Smooth muscle cell (in vitro differentiated cells): ENCODE measurements around the gene RORC. TPM values are rescaled to one million over a fixed set of nuclear protein-coding genes. Genes with fewer than 3 reads are reported as not detected.

ENCODE experiments used
- DNase-seq: peaks from one replicate; lab custom pipeline; 2025; ENCODE audit not compliant: unreplicated experiment; lab: John Stamatoyannopoulos, UW
- H2AFZ ChIP-seq: fragments of 200-600 bp; sonication (generic); 2 replicates; pipeline ENCODE4 v1.6.0; 2016; ENCODE audit warnings: antibody characterized with exemption, low read depth, mild to moderate bottlenecking
- H3F3A ChIP-seq: fragments of 200-600 bp; sonication (generic); 2 replicates; pipeline ENCODE4 v1.6.0; 2017; ENCODE audit warnings: antibody characterized with exemption, low read depth
- H3K27ac ChIP-seq: fragments of 200-600 bp; sonication (generic); 2 replicates; pipeline ENCODE4 v1.5.1; 2016; ENCODE audit warnings: low read depth, mild to moderate bottlenecking
- H3K27me3 ChIP-seq: fragments of 200-600 bp; sonication (generic); 2 replicates; pipeline ENCODE4 v1.6.1; 2016; ENCODE audit warnings: low read depth, mild to moderate bottlenecking
- H3K36me3 ChIP-seq: fragments of 200-600 bp; sonication (generic); 2 replicates; pipeline ENCODE4 v1.5.1; 2016; ENCODE audit warnings: low read depth
- H3K4me1 ChIP-seq: fragments of 200-600 bp; sonication (generic); 2 replicates; pipeline ENCODE4 v1.5.1; 2016; ENCODE audit warnings: low read depth
- H3K4me2 ChIP-seq: fragments of 200-600 bp; sonication (generic); 2 replicates; pipeline ENCODE4 v1.6.0; 2016; ENCODE audit warnings: mild to moderate bottlenecking
- H3K4me3 ChIP-seq: fragments of 200-600 bp; sonication (generic); 2 replicates; pipeline ENCODE4 v1.5.1; 2016; ENCODE audit warnings: mild to moderate bottlenecking
- H3K79me2 ChIP-seq: fragments of 200-600 bp; sonication (generic); 2 replicates; pipeline ENCODE4 v1.6.0; 2016; ENCODE audit warnings: low read depth, mild to moderate bottlenecking
- H3K9ac ChIP-seq: fragments of 200-600 bp; sonication (generic); 2 replicates; pipeline ENCODE4 v1.6.0; 2016; ENCODE audit warnings: low read depth
- H3K9me3 ChIP-seq: fragments of 200-600 bp; sonication (generic); replicated peaks from 2 replicates; pipeline ENCODE4 v1.5.1; 2016; ENCODE audit warnings: low read depth
- H4K20me1 ChIP-seq: fragments of 200-600 bp; sonication (generic); 2 replicates; pipeline ENCODE4 v1.6.0; 2016; ENCODE audit warnings: low read depth
- WGBS: methylation state at CpG from one replicate; pipeline ENCODE4 v1.1.7; 2016; ENCODE audit warnings: low lambda C conversion rate; 5-methylcytosine and 5-hydroxymethylcytosine counted together
- polyA plus RNA-seq: library from polyadenylated mRNA; unstranded; fragments of >200 nt; fragmentation: Nextera tagmentation; extraction: Ambion mirVana; gene quantifications from 2 replicates; pipeline ENCODE4 v1.2.1, GENCODE V29; 2016
- total RNA-seq: library from RNA; depleted of rRNA; stranded (reverse); fragments of >200 nt; gene quantifications from 2 replicates; pipeline ENCODE4 v1.2.3, GENCODE V29; 2014
- TF ChIP-seq, protein P1 (sequence below): fragments of 200-600 bp; sonication (generic); IDR thresholded peaks from 2 replicates; pipeline ENCODE4 v1.5.1; 2017; ENCODE audit warnings: borderline replicate concordance, mild to moderate bottlenecking, antibody characterized with exemption; ENCODE audit not compliant: insufficient read depth, poor library complexity, severe bottlenecking

RORC gene
- total and polyA plus RNA-seq, 2 experiments from 2014 or later: not detected

DNA sequence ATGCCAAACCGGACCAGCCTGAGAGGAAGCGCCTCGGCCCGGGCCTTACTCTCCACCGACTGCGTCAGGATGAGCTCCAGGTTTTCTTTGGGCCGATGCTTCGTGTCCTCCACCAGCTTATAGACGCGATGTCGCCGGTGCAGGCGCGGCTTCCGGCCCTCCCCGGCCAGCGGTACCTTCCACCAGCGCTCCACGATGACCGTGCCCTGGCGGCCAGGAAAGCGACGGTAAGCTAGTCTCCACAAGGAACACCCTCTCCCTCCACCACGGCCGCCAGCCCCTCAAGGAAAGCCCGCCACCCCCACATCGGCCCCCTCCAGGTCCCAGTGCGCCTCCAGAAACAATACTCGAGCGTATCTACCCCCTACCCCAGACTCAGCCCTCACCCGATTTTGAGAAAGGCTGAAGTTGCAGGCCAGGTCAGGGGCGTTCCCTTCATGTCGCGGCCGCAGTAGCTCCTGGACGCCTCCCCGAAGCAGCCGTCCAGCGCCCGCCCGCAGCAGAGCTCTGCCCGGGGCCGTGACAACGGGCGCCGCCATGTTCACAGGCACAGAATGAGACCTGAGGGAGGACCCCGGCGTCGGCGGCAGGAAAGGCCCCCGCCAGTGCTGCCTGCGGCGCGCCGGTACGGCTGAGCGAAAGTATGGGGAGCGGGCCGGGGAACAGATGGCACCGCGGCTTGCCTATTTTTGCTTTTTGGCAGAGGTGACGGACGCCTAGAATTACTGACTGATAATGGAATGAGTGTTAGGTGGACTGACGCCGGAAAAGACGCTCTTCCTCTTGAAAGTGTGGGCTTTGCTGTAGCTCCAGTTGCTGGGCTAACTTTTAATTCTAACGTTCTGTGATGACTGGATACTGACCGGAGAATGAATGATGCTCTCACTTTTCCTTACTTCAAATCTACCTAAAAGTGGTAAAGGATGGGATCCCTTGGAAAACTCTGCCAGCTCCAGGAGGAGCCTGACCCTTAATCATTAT lies 68.4 kb downstream of the RORC start, which contains the start of gene MRPL9:
Gene MRPL9, minus strand, starts transcription at position 556 of the 981 bp plus-strand sequence. Its CDS starts 17 bp downstream, at position 539.
- Histone ChIP-seq H3K4me1 (peaks cover 7% of the 10 kb centered on the region), H3K27ac (peak within 1 kb of the TSS; percentile 57), H3K36me3 (peaks cover 15% of the 10 kb centered on the region), H4K20me1 (no peaks in the 10 kb centered on the region), H3F3A (no peaks in the 10 kb centered on the region), H3K9me3 (no peaks in the 10 kb centered on the region), H3K27me3 (no peaks in the 10 kb centered on the region), H3K9ac (peak within 1 kb of the TSS; percentile 89), H2AFZ (peak within 1 kb of the TSS; percentile 83), H3K79me2 (no peaks in the 10 kb centered on the region), H3K4me2 (peak within 1 kb of the TSS; percentile 86), H3K4me3 (peak within 1 kb of the TSS; percentile 85)
- 1% methylated on average over 56 of the region's 68 CpGs for WGBS
- TF ChIP-seq, protein P1, sequence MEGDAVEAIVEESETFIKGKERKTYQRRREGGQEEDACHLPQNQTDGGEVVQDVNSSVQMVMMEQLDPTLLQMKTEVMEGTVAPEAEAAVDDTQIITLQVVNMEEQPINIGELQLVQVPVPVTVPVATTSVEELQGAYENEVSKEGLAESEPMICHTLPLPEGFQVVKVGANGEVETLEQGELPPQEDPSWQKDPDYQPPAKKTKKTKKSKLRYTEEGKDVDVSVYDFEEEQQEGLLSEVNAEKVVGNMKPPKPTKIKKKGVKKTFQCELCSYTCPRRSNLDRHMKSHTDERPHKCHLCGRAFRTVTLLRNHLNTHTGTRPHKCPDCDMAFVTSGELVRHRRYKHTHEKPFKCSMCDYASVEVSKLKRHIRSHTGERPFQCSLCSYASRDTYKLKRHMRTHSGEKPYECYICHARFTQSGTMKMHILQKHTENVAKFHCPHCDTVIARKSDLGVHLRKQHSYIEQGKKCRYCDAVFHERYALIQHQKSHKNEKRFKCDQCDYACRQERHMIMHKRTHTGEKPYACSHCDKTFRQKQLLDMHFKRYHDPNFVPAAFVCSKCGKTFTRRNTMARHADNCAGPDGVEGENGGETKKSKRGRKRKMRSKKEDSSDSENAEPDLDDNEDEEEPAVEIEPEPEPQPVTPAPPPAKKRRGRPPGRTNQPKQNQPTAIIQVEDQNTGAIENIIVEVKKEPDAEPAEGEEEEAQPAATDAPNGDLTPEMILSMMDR: no peak
- peak; percentile 43 for DNase-seq

DNA sequence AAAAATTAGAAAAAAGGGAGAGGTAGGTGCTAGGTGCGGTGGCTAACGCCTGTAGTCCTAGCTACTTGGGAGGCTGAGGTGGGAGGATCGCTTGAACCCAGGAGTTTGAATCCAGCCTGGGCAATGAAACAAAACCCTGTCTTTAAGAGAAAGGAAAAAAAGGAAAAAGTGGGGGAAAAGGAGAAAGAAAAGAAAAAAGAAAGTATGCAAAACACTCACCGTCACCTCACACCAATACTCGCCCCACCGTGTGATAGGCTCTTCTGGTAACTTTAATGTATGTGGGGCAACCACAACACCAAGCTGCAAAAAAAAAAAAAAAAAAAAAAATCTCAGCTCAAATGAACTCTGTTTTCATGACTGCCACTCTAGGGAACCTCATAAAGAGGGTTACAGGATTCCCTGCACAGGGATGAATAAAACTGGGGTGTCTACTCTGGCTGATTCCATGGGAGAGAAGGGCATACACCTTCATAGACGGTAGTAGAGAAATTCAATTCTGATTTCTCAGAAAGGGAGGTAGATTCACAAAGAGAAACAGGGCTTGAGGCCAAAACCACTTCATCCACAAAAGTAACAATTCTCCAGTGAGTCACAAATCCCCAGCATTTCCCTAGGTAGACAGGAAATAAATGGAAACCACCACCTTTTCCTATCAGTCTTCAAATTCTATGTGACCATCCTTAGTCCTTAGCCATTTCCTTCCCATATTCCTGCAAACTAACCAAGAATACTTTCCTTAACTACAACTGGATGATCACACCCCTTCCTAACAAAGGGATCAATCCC lies 70.8 kb downstream of the RORC start:
- Histone ChIP-seq H3K36me3 (peaks cover 15% of the 10 kb centered on the region), H3K9ac (no peak overlapping the region), H3K9me3 (no peaks in the 10 kb centered on the region), H3K4me2 (no peak overlapping the region), H4K20me1 (no peaks in the 10 kb centered on the region), H3K27me3 (no peaks in the 10 kb centered on the region), H2AFZ (no peak overlapping the region), H3F3A (no peaks in the 10 kb centered on the region), H3K79me2 (no peaks in the 10 kb centered on the region), H3K4me3 (no peak overlapping the region), H3K27ac (no peak overlapping the region), H3K4me1 (peaks cover 7% of the 10 kb centered on the region)
- TF ChIP-seq, protein P1: no peak
- no peak for DNase-seq
- 97% methylated on average over 7 of the region's 7 CpGs for WGBS

DNA sequence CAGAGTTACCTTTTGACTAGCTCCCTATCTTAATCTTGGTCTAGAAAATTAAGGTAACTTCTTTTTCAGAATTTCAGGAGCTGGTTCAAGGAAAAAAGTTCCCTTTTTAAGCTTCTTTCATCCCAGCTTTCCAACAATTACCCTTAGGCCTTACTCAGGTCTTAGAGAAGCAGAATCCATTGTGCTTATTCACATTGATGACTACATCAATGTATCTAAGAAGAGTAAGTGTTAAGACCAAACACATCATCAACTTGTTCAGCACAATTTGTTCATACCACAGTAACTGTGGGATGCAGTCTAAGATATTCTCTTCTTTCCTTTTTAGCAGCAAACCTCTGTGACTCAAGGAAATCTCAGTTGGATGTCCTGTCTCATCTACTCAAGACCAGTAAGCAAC lies 72.4 kb downstream of the RORC start:
- no peak for DNase-seq
- TF ChIP-seq, protein P1: no peak
- no peak overlapping the region for H3K27ac ChIP-seq

More for the DNA sequence above, 72.4 kb downstream of the RORC start:
- Histone ChIP-seq H3K36me3 (peaks cover 15% of the 10 kb centered on the region), H3K79me2 (no peaks in the 10 kb centered on the region), H2AFZ (no peak overlapping the region), H3K4me1 (peaks cover 6% of the 10 kb centered on the region), H3K27me3 (no peaks in the 10 kb centered on the region), H4K20me1 (no peaks in the 10 kb centered on the region), H3K9me3 (no peaks in the 10 kb centered on the region), H3K9ac (no peak overlapping the region), H3K4me2 (no peak overlapping the region), H3K4me3 (no peak overlapping the region), H3F3A (no peaks in the 10 kb centered on the region)
